NCI-H128 (cell line): Measurements from ENCODE around the gene KCNJ9.
A peak's percentile ranks its signal among the peaks of the same experiment; 100 is the strongest.
"Not testable (repeated sequence)": the region's sequence is repeated elsewhere in the genome, so short reads cannot be mapped to it uniquely, and the experiment has no call there.

ENCODE experiments used
- DNase-seq: peaks from one replicate; lab custom pipeline; 2025; ENCODE audit not compliant: unreplicated experiment; lab: John Stamatoyannopoulos, UW

KCNJ9 gene

DNA sequence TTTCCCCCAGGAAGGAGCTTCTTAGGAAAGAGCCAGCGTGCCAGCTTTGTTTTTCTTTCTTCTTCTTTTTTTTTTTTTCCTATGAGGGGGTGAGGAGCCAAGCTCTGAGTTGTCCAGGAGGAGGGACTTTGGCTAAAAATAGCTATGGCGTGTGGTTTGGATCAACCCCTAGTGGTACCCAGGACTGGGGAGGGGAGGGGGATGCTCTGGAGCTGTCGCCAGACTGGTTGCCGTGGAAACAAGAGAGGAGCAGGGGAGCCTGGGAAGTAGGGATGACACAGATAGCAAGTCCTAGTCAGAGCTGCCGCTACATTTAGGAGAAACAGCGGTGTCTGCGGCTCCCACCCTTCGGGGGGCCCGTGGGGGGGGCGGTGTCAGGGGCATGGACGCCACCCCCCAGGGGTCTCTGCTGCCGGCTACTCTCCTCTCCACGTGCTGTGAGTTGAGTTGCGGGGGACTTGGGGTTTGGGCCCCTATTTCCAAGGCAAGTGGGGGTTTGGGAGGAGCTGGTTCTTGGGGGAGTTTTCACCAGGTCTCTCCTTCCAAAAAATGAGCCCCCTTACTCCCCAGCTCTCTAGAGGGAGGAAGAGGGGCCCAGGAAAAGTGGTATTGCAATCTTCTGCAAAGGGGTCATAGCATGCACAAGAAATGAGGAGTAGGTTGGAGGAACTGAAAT, at the start of gene KCNJ9:
TSS of gene KCNJ9 (plus strand) at position 278 of the 676 bp plus-strand sequence. CDS start 2,493 bp downstream, outside the sequence.
- no peak for DNase-seq

DNA sequence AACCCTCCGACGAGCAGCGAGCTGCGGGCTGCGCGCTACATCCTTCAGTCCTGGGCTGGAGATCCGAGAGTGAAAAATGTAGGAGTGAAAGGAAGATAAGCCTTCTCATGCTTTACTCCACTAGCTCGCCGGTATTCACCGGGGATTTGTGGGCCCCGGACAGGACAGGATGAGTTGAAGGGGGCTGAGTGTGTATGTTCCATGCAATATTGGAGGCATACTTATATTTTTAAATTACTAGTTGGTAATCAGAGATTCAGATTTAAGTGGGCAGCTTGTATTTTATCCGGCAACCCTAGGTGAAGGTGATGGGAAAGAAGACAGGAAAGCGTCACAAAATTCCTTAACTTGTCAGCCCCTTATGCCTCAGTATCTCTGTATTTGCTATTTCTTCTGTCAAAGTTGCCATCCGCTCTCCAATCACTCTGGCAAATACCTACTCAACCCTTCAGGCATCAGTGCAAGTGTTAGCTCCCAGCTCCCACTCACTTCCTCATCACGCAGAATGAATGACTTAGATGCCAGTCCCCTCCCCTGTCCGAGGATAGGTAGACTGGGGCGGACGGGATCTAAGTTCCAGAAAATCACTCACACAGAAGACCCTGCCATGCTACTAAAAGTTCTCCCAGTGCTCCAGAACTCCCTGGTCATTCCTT, 49.0 kb upstream of the KCNJ9 start:
- DNase-seq: no peak

DNA sequence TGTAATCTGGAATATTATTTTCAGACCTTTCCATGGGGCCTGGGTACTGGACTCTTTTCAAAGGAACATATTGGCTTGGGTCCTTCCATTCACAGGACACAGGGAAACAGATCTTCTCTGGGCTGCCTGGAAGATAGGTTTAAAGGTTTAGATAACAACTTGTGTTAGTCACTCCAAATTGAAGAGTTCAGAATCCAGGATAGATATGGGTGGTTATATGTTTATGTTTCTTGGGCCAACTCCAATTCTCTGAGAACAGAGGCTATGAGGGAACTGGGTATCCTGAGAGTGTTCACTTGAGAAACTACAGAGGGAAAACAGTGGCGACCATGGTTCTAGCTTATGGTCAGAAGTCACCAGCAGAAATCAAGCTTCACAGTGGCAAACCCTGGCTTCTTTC, 40.9 kb upstream of the KCNJ9 start:
- no peak for DNase-seq

DNA sequence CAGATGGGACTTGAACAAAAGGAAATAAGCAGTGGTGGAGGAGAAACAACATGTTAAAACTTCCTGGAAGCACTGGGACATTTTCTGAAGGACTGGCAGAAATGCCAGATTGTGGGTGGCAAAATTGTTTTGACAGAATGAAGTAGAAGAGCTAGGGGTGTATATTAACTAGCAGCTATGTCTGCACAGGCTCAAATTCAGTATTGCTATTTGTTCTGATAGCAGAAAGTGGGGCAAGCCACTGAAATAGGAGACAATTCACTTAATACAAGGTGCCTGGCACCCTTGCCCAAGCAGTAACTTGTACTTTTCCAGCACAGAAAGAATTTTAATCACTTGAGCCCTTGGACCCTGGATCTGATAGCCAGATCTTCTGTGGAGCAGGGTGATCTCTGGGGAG, 37.8 kb upstream of the KCNJ9 start:
- DNase-seq: no peak

DNA sequence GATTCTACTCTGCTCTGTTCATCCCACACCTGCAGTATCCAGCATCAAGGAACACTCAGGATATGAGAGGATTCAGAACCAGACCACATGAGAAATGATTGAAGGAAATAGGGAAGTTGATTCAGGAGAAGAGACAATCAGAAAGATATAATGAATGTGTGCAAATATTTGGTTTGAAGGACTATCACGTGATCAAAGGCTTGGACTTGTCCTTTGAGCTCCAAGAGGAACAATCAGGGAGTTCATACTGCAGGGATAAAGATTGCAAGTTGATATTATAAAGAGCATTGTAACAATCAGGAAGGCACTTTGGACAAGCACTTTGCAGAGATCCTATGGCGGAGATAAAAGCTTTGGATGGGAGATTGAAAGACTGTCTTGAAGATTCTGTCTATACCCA, 35.7 kb upstream of the KCNJ9 start:
- no peak for DNase-seq

DNA sequence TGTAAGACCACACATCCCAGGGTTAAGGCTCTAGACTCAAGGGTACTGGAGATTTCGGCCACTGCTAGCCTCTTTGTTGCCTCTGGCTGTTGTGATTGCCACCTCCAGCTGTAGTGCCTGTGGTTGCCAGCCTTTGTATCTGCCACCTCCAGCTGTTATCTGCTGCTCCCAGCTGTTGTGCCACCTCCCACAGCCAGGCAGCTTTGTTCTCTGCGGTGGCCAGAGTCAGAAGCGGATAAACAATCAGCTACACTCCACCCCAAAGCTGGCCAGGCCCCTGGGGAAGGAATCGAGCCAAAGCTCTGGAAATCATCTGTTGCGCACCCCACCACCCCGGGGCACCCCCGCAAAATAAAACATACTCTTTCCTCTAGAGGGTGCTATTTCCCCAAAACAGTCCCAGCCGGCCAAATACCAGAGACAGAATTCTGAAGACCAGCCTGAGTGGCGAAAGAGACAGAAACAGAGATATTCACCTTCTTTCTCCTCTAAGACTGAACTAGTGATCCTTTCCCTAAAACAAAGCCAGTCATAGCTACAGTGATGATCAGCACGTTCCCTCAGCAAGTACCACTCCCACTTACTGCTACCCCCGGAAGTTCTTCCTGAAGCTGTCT, 34.7 kb upstream of the KCNJ9 start:
- DNase-seq: peak; percentile 1

DNA sequence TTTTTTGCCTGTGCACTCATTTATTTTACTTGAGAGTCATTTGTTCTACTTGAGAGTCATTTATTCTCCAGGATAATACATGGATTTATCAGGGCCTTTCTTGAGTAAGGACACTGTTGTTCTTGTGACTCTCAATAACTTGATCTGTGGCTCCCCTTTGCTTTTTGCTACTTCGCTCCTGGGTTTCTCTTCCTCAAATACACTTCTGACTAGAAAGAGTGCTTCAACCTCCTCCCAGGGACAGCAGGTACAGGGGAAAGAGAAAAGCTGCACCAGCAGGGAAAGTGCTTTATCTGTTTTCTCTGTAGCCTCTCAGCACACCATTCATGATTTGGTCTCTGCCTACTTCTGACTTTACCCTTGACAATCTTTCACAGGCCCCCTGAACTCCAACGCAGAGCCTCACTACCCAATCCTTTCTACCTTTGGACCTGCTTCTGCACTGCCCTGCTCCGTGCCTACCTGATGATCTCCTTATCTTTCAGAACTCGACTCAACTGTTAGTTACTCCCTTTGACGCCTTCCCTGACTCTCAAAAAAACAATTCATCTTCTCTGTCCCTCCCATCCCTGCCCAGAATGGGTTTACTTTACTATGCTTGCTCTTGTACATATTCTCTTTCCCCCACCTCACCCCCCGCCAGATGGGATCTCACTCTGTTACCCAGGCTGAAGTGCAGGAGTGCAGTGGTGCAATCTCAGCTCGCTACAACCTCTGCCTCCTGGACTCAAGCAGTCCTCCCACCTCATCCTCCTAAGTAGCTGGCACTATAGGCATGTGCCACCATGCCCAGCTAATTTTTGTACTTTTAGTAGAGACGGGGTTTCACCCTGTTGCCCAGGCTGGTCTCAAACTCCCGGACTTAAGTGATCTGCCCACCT, 34.0 kb upstream of the KCNJ9 start:
- DNase-seq: no peak

DNA sequence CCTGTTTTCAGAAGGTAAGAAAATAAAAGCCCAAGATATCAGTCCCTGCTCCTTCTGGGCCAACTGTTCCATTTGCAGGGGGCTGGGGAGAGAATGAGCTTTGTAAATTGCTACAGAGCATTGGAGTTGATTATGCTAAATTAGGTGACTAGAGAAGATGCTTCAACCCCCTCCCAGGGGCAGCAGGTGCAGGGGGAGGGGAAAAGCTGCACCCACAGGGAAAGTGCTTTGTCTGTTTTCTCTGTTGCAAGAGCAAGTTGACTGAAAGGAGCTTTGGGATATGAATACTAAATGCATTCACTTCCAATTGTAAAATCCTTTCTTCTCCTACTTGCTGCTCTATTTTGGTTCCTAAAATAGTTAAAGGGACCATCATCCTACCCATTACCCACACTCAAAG, 33.0 kb upstream of the KCNJ9 start:
- DNase-seq: no peak

DNA sequence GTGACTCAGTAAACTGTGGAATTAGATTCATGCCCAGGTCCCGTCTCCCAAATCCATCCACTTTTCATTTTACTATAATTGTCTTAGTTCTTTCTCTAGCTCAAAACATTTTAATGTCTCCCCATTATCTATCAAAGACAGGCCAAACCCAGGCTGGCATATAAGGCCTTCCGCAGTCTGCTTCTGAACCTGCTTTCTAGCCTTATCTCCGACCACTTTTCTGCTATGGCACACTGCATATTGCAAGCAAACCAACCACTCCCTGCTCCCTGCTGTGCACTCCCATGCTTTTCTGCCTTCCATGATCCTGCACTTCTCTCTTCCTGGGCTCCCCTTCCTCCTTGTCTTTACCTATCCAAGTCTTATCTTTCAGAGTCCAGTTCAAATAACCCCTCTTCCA, 32.2 kb upstream of the KCNJ9 start:
- DNase-seq: no peak

DNA sequence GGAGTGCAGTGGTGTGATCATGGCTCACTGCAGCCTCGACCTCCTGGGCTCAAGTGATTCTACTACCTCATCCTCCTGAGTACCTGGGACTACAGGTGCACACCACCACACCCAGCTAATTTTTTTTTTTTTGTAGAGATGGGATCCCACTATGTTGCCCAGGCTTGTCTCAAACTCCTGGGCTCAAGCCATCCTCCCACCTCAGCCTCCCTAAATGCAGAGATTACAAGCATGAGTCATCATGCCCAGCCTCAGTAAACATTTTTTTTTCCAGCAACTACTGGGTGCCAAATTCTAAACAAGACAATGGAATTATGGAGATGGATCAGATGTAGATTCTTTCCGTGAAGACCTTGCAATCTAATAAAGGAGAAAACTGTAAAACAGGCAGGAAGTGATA, 31.2 kb upstream of the KCNJ9 start:
- DNase-seq: not testable (repeated sequence)

DNA sequence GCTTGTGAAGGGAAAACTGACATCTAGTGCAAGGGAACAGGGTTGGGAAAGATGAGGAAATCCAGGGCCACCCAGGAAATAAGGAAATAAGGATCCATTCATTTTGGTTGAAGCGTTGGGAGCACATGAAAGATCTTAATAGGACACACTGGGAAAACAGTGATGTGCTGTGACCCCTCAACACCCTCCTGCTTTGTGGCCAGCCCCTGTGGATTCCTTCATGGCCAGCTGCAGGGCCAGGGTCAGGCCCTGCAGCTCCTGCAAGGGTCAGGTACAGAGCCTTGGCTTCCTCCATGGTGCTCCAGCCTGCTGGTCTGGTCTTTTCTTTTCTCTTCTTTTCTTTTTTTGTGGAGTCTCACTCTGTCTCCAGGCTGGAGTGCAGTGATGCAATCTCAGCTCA, 30.7 kb upstream of the KCNJ9 start:
- no peak for DNase-seq

DNA sequence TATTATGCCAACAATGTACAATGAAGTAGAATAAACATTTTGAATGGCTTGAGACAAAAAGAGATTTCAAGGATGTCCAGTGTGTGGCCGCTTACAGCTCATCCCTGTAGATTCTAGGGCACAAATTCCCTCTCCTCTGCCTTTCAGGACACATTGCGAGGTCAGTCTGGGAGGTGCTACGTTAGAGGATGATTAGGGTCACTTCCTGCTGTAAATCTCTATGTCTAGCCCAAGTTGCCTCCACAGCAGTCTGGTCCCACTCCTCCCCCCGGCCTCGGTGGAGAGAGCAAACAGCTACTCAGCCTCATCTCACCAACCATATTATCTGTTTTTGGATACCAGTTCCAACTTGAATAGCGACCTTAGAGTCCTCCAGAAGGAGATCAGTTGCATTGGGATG, 28.4 kb upstream of the KCNJ9 start:
- no peak for DNase-seq

DNA sequence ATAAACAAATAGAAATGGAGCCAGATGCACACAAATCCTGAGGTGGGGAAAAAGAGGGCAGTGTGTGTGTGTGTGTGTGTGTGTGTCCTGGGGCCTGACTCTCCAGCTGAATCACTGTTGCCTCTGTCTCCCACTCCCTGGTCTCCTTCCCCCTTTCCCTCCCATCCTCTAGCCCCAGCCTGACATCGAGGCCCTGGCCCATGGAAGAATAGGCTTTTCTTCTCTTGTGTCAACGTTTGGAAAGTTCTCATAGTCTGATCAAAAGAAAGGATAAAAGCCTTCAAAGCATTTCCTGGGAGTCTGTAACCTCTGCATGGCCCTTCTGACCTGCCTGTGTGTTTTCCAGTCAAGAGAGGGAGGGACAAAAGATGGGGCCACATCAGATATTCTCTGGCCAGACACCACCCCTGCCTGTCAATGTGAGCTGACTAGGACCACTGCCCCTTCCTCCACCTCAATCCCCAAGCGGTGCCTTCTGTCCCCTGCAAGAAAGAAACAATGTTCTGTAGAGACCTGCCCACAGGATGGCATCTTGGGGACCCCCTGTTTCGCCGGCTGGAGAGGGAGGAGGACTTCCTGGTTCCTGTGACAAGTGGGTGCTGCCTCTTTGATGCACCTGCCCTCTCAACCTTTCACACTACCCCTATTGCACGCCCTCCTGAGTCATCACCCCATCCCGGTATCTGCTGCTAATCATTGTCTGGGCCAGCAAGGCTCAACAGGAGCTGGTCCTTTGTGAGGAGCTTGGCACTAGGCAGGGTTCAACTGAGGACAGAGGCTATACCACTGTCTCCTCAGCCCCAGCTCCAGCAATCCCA, 27.6 kb upstream of the KCNJ9 start:
- no peak for DNase-seq

DNA sequence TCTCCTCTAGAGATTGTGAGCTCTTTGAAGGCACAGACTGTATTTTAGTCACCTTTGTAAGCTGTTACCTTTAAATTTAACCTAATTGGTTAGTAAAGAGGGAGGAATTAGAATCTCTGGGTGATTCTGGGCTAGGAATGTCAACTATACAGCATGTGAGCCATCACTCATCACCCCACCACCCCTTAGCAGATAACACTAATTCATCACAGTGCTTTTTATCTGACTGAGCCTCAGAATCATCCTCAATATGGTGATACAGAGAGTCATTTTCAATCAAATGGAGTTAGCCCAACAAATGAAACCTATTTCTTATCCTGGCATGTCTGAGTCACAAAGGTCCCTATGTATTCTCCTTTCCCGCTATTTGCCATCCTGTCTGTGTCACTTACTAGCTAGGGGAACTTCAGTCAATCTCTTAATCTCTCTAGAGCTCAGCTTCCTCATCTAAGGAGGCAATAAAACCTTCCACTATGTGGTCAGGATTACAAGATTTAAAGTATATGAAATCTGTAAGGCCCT, 24.6 kb upstream of the KCNJ9 start:
- DNase-seq: no peak

DNA sequence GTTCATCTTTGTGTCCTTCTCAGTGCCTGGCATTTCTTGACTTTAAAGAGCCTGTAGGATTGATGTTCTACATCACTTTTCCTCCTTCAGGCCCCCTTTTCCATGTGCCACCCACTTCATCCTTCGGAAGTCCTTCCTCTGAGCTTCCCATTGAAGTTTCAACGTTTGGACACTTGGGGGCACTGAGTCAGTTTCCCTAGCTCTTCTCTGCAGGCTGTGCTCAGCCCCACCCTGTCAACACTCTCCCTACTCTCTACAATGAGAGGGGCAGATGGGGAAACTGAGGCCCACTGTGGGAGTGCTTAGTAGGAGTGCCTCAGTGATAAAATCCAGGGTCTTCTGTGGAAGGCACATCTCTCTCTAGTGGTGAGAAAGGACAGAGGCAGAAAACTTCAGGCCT, 23.3 kb upstream of the KCNJ9 start:
- DNase-seq: no peak

DNA sequence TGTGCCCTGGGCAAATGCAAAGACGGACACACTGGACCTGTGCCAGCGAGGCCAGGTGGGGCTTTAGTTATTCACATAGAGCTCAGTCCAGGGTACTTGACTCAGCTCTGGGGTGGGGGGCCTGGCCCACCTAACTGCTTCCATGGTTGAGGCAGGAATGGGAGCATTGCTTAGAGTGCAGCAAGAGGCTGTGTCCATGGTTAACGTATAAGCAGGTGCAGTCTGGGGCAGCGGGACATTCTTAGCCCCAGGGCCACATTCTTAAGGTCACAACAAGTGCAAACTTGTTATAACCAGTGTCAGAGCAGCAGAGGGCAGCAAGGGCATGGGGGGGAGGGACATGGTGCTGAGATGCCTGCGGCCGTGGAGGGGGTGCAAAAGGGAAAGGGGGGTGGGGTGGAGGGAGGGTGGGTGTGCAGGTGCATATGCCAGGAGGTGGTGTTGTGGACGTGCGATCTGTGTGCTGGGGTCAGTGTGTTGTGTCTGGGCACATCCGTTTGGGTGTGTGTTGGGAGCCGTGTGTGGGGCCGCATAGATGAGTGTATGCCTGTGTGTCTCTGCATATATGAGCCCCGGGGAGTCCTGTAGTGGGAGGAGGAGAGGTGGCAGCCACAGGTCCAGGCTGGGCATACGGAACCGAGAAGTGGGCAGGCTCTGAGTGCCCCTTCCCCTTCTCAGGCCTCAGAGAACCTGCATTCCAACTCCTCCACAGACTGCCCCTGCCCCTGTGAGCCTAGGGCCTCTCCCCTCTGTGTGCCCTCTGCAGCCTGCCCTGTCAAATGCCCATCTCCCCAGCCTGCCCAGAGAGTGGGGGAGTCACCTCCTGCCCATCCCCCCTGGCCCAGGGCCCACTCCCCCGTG, 19.7 kb upstream of the KCNJ9 start:
- no peak for DNase-seq

DNA sequence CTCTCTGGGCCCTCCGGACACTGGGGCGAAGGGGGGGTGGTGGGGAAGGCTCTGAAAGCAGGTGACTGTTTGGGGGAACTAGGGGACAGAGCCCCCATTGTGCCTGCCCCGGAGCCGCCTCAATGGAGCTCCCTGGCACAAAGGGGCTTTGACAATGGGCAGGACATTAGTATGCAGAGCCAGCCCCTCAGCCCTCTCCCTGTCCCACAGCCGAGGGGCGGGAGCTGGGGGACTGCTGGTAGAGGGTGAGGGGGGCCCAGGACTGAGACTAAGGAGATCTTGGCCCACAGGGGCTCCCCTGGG, 19.2 kb upstream of the KCNJ9 start:
- no peak for DNase-seq

DNA sequence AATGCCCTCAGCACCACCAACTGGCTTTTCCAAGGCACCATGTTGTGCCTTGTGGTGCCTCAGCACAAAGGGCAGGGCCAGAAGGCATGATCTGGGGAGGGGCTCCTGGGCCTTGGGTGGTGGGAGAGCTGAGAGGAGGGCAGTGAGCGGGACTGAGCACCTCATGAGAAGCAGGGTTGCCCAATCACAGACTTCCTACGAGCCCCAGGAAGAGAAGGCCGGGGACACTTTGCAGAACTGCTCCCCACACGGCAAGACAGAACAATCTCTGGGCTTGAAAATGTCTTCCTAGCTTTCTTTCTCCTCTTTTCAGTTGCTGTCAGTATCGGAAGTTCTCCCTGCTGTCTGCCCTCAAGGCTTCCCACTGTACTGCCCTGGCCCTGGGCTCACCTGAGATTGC, 18.2 kb upstream of the KCNJ9 start:
- no peak for DNase-seq

DNA sequence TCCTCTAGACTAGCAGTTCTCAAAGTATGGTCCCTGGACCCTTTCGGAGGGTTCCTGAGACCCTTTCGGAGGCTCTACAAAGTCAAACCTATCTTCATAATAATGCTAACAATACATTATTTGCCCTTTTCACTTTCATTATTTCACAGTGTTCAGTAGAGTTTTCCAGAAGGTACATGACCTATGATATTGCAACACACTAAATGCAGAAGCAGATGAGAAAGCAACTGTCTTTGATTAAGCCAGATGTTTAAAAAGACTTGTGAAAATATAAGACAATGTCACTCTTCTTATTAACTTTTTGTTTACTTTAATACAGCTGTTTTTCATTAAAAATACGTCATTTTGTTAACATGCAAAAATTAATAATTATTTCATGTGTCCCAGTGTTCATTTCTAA, 17.2 kb upstream of the KCNJ9 start:
- DNase-seq: no peak

DNA sequence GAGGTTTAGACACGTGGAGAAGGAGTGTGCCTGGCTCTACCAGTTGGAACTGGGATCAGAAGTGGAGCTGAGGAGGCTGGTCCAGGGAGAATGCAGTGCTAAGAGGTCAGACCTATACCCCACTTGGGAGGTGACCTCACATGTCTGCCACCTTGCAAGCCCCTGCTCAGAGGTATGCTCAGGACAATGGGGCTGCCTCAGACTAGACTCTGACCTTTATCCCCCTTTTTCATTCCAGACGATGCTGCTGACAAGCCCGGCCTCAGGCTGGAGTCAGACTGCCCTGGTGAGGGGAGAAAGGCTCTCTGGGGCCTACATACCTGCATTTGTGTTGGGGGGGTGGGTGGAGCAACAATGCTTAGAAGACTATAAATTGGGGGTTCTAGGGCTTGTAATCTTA, 16.6 kb upstream of the KCNJ9 start:
- no peak for DNase-seq
